Activated CD4-positive, alpha-beta T cell treated with anti-CD3 and anti-CD28 coated beads, Interleukin-2, amount 10 ng/mL, durations not matched to agents 24 days and 14 days (primary cell): ENCODE results near the gene MCF2L2. TPM values are rescaled to one million over a fixed set of nuclear protein-coding genes. Genes with fewer than 3 reads are reported as not detected.

ENCODE experiments used
- DNase-seq: peaks from one replicate; pipeline ENCODE4 v3.0.0; 2022
- H3K27ac Mint-ChIP-seq: one replicate; pipeline ENCODE4 v1.8.0; 2022; ENCODE audit warnings: mild to moderate bottlenecking, mixed read lengths
- H3K27me3 Mint-ChIP-seq: one replicate; pipeline ENCODE4 v1.8.0; 2022; ENCODE audit warnings: mixed read lengths
- H3K36me3 Mint-ChIP-seq: one replicate; pipeline ENCODE4 v1.8.0; 2022; ENCODE audit warnings: low read depth, mild to moderate bottlenecking, mixed read lengths
- H3K4me1 Mint-ChIP-seq: one replicate; pipeline ENCODE4 v1.8.0; 2021; ENCODE audit warnings: mixed read lengths
- H3K4me3 Mint-ChIP-seq: one replicate; pipeline ENCODE4 v1.8.0; 2022; ENCODE audit warnings: mild to moderate bottlenecking, moderate library complexity, mixed read lengths
- H3K9me3 Mint-ChIP-seq: one replicate; pipeline ENCODE4 v1.8.0; 2021; ENCODE audit warnings: mixed read lengths
- intact Hi-C: fragments of 100-400 bp; cut with micrococcal nuclease; formaldehyde crosslinking; loops from one replicate; pipeline ENCODE4 v1.15.1; 2023
- total RNA-seq: library from RNA; stranded (reverse); gene quantifications from 2 replicates; pipeline ENCODE4 v1.2.3, GENCODE V29; 2022

MCF2L2 gene
- total RNA-seq, 1 donor from 2014 or later: 4.8 TPM

GRCh38 chr3:183213415-183214276 lies 214.8 kb downstream of the MCF2L2 start:
- Mint-ChIP-seq H3K9me3 (peaks cover 16% of the 10 kb centered on the region), H3K36me3 (peaks cover 14% of the 10 kb centered on the region), H3K27ac (no peak overlapping the region), H3K4me1 (peaks cover 15% of the 10 kb centered on the region), H3K27me3 (peaks cover 2% of the 10 kb centered on the region), H3K4me3 (no peak overlapping the region)
- intact Hi-C loops: loop anchor here (5.0 kb wide), 1 partner anchor 54 kb away; no protein-coding TSS in a partner anchor
- no peak for DNase-seq

DNA sequence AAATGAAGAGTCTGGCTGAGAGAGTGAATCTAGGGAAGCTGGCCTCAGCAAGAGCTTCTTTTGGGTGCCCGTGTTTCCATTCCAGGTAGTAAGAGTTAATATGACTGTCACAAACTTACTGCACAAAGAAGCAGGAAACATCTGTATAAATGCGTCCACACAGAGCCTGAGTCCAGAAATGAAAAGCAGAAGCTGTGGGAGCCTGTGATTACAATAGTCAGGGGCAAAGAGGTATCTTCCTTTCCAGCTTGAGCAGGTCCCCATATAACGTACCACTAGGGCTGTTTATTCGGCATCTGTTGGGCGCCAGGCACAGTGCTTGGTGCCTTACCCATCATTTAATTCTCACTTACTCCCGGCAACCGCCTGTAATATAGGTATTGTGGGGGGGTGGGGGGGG lies 215.9 kb downstream of the MCF2L2 start:
- Mint-ChIP-seq H3K4me1 (peaks cover 21% of the 10 kb centered on the region), H3K4me3 (no peak overlapping the region), H3K27ac (no peak overlapping the region), H3K9me3 (peaks cover 22% of the 10 kb centered on the region), H3K36me3 (peaks cover 19% of the 10 kb centered on the region), H3K27me3 (peaks cover 2% of the 10 kb centered on the region)
- no peak for DNase-seq
- intact Hi-C loops: loop anchor here (5.0 kb wide), 1 partner anchor 55 kb away; no protein-coding TSS in a partner anchor

- DNase-seq: no peak
- intact Hi-C loops: loop anchor here (5.0 kb wide), 1 partner anchor 55 kb away; no protein-coding TSS in a partner anchor
- Mint-ChIP-seq H3K4me1 (peaks cover 20% of the 10 kb centered on the region), H3K27ac (no peak overlapping the region), H3K4me3 (no peak overlapping the region), H3K9me3 (peaks cover 22% of the 10 kb centered on the region), H3K36me3 (peaks cover 19% of the 10 kb centered on the region), H3K27me3 (peaks cover 2% of the 10 kb centered on the region)
Measured at GRCh38 chr3:183212096-183212495, 216.3 kb downstream of the MCF2L2 start.

GRCh38 chr3:183211352-183211751 lies 217.1 kb downstream of the MCF2L2 start:
- no peak overlapping the region for H3K4me3 Mint-ChIP-seq
- peaks cover 22% of the 10 kb centered on the region for H3K9me3 Mint-ChIP-seq
- H3K4me1 Mint-ChIP-seq: peaks cover 20% of the 10 kb centered on the region
- no peak for DNase-seq
- intact Hi-C loops: loop anchor here (1.0 to 5.0 kb wide), 2 partner anchors 13 to 56 kb away; no protein-coding TSS in a partner anchor
- peaks cover 2% of the 10 kb centered on the region for H3K27me3 Mint-ChIP-seq
- peak overlapping the region; percentile 50 for H3K27ac Mint-ChIP-seq
- peaks cover 19% of the 10 kb centered on the region for H3K36me3 Mint-ChIP-seq

DNA sequence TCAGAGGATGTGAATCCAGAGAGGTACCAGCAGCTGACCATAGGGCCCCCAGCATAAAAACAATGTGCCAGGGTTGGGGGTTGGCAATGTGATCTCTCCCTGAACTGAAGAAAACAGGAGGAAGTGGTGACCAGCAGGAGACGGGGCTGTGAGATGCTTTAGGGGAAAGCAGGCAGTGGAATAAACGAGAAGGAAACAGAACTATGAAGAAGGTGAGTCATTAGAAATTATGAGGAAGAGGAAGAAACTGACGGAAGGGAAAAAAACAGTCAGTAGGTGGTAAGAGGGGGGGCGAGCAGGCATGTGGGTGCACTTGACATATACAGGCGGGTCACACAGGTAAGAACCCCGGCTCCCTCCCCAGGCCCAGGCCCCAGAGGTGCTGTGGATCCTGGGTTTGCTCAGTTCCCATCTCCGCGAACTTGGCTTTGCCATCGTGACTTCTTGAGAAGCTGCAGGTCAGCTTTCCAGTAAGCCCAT lies 217.5 kb downstream of the MCF2L2 start:
- H3K4me3 Mint-ChIP-seq: peak overlapping the region; percentile 4
- H3K27me3 Mint-ChIP-seq: peaks cover 2% of the 10 kb centered on the region
- peak overlapping the region; percentile 50 for H3K27ac Mint-ChIP-seq
- peaks cover 22% of the 10 kb centered on the region for H3K9me3 Mint-ChIP-seq
- peaks cover 19% of the 10 kb centered on the region for H3K36me3 Mint-ChIP-seq
- DNase-seq: no peak
- H3K4me1 Mint-ChIP-seq: peaks cover 20% of the 10 kb centered on the region
- intact Hi-C loops: loop anchor here (1.0 to 5.0 kb wide), 2 partner anchors 13 to 56 kb away; no protein-coding TSS in a partner anchor

DNA sequence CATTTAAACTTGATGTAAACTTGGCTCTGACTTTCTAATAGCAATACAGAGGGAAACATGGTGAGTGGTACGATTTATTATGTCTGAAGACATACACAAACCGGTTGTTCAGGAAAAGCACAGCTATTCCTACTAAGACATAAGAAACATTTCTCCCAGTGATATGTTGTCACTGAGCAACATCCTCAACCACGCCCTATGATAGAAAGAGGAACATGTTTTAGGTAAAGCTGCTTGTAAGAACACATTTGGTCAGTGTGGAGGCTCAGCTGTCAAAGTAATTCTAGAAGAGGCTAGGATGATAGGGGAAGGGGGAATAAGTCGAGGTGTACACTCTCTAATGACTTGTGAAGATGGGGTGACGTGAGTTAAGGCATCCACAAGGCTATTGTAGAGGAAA lies 218.1 kb downstream of the MCF2L2 start:
- H3K4me3 Mint-ChIP-seq: no peak overlapping the region
- H3K4me1 Mint-ChIP-seq: peaks cover 20% of the 10 kb centered on the region
- peaks cover 2% of the 10 kb centered on the region for H3K27me3 Mint-ChIP-seq
- intact Hi-C loops: loop anchor here (5.0 kb wide), 1 partner anchor 57 kb away; no protein-coding TSS in a partner anchor
- H3K9me3 Mint-ChIP-seq: peaks cover 22% of the 10 kb centered on the region
- peak overlapping the region; percentile 50 for H3K27ac Mint-ChIP-seq
- H3K36me3 Mint-ChIP-seq: peaks cover 19% of the 10 kb centered on the region
- no peak for DNase-seq

GRCh38 chr3:183208800-183209199 lies 219.6 kb downstream of the MCF2L2 start:
- no peak overlapping the region for H3K27ac Mint-ChIP-seq
- H3K9me3 Mint-ChIP-seq: peaks cover 27% of the 10 kb centered on the region
- H3K27me3 Mint-ChIP-seq: no peaks in the 10 kb centered on the region
- no peak for DNase-seq
- intact Hi-C loops: no loop called here
- peaks cover 20% of the 10 kb centered on the region for H3K4me1 Mint-ChIP-seq
- H3K36me3 Mint-ChIP-seq: peaks cover 23% of the 10 kb centered on the region
- H3K4me3 Mint-ChIP-seq: no peak overlapping the region

DNA sequence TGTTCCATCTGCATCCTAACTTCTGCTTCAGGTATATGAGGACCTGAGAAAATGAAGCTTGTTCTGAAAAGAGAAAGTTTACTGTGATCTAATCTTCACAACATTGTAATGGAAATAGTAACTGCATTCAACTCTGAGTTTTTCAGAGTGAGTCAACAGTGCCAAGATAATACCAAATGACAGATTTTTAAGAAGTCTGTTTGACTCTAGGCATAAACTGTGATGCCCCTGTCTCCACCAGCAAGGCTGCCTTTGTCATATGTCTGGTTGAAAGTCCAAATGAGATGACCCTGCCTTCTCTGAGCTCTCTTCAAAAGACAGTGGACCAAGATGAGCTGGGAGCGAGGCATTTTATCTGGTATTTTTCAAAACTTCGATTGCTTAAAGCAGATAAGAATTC lies 220.2 kb downstream of the MCF2L2 start:
- no peak for DNase-seq
- Mint-ChIP-seq H3K36me3 (peaks cover 27% of the 10 kb centered on the region), H3K27ac (peak overlapping the region; percentile 74), H3K4me3 (no peak overlapping the region), H3K4me1 (peaks cover 20% of the 10 kb centered on the region), H3K27me3 (no peaks in the 10 kb centered on the region), H3K9me3 (peaks cover 31% of the 10 kb centered on the region)
- intact Hi-C loops: no loop called here

DNA sequence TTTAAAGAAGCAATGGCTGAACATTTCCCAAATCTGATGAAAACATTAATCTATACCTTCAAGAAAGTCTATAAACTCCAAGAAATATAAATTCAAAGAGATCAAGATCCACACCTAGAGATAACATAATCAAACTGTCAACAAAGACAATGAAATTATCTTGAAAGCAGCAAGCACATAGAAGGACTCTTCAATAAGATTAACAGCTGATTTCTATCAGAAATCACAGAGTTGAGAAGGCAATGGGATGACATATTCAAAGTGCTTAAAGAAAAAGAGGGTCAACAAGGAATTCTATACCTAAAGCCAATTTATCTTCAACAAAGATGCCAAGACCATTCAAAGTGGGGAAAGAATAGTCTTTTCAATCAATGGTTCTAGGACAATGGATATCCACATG lies 224.7 kb downstream of the MCF2L2 start:
- H3K36me3 Mint-ChIP-seq: peaks cover 26% of the 10 kb centered on the region
- H3K27ac Mint-ChIP-seq: no peak overlapping the region
- intact Hi-C loops: no loop called here
- no peak overlapping the region for H3K4me3 Mint-ChIP-seq
- H3K27me3 Mint-ChIP-seq: no peaks in the 10 kb centered on the region
- H3K4me1 Mint-ChIP-seq: peaks cover 18% of the 10 kb centered on the region
- peaks cover 21% of the 10 kb centered on the region for H3K9me3 Mint-ChIP-seq
- no peak for DNase-seq

DNA sequence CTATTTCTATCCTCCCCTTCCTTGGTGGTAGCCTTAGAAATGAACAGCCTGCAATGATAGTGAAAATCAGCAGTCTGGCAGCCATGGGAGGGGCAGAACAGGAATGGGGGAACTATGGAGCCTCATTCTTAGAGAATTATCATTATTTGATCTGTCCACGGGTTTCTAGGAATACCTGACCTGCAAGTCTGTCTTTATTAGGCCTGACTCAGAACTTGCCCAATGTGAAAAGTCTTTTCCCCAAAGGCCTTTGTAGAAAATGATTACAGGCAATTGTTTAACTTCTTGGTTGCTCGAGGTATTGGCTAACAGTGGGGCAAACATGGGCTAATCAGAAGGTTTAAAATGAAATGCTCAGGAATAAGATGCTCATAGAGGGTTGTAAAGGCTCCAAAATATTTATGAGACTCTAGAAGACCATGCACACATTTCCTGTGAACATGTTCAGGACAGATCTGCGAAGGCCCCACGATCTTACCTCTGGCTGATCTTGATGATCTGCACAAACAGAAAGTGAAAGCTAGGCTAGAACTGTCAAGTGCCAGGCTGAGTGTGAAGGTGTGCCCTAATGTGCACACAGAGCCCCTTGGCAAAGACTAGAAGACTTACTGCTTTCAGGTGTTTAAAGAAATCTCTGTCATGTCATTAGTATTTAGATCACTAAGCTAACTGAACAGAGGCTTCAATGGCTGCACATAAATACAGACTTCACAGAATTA lies 226.3 kb downstream of the MCF2L2 start:
- DNase-seq: peak; percentile 84
- H3K27ac Mint-ChIP-seq: peak overlapping the region; percentile 13
- intact Hi-C loops: no loop called here
- H3K27me3 Mint-ChIP-seq: no peaks in the 10 kb centered on the region
- peaks cover 15% of the 10 kb centered on the region for H3K9me3 Mint-ChIP-seq
- H3K4me1 Mint-ChIP-seq: peaks cover 10% of the 10 kb centered on the region
- peak overlapping the region; percentile 56 for H3K4me3 Mint-ChIP-seq
- H3K36me3 Mint-ChIP-seq: peaks cover 21% of the 10 kb centered on the region

DNA sequence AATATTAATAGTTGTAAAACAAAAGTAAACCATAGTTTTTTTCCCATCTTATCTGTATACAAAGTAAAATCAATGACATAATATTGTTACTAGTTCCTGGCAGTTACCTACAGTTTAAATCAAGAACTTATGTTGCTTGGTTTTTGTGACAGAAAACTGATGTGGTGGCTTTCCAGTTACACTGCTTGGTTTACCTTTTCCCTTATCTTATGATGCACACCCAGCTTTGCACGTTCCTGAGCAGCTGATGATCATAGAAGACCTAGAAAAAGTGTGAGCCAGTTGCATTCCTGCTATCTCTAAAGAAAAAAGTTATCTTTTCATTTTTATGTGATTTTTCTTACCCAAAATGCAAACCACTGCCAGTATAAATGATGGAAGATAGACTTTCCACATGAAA lies 229.5 kb downstream of the MCF2L2 start:
- DNase-seq: no peak
- Mint-ChIP-seq H3K4me3 (no peak overlapping the region), H3K27ac (no peak overlapping the region), H3K36me3 (peaks cover 18% of the 10 kb centered on the region), H3K4me1 (peaks cover 10% of the 10 kb centered on the region), H3K9me3 (peaks cover 10% of the 10 kb centered on the region), H3K27me3 (no peaks in the 10 kb centered on the region)
- intact Hi-C loops: no loop called here

DNA sequence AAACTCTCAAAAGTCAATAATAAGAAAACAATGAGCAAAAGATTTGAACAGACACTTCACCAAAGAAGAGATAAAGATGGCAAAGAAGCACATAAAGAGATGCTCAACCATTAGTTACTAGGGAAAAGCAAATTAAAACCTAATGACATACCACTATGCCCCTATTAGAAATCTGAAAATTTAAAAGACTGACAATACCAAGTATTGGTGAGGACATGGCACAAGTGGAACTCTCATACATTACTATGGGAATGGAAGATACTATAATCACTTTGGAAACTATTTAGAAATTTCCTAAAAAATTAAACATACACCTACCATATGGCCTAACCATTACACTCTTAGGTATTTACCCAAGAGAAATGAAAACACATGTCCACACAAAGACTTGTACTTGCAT lies 230.7 kb downstream of the MCF2L2 start:
- H3K27ac Mint-ChIP-seq: no peak overlapping the region
- peaks cover 5% of the 10 kb centered on the region for H3K9me3 Mint-ChIP-seq
- intact Hi-C loops: no loop called here
- no peaks in the 10 kb centered on the region for H3K27me3 Mint-ChIP-seq
- no peak for DNase-seq
- H3K4me3 Mint-ChIP-seq: no peak overlapping the region
- peaks cover 13% of the 10 kb centered on the region for H3K4me1 Mint-ChIP-seq
- peaks cover 13% of the 10 kb centered on the region for H3K36me3 Mint-ChIP-seq

- no peaks in the 10 kb centered on the region for H3K27me3 Mint-ChIP-seq
- H3K4me3 Mint-ChIP-seq: no peak overlapping the region
Measured at GRCh38 chr3:183195266-183195665, 233.2 kb downstream of the MCF2L2 start.

More at GRCh38 chr3:183195266-183195665, 233.2 kb downstream of the MCF2L2 start:
- peaks cover 5% of the 10 kb centered on the region for H3K4me1 Mint-ChIP-seq
- no peaks in the 10 kb centered on the region for H3K9me3 Mint-ChIP-seq
- intact Hi-C loops: no loop called here
- H3K36me3 Mint-ChIP-seq: no peaks in the 10 kb centered on the region
- H3K27ac Mint-ChIP-seq: no peak overlapping the region
- DNase-seq: no peak
